HUES64 (cell line): ENCODE measurements around the gene NBEA.
"Not testable (repeated sequence)": the region's sequence is repeated elsewhere in the genome, so short reads cannot be mapped to it uniquely, and the experiment has no call there.

Experiments used
- H3K27ac ChIP-seq: 2 replicates; pipeline ENCODE4 v1.7.0; 2013; ENCODE audit warnings: low read depth, low read length, inconsistent platforms
- H3K27me3 ChIP-seq: 2 replicates; pipeline ENCODE4 v1.6.1; 2013; ENCODE audit warnings: mild to moderate bottlenecking, low read length; ENCODE audit not compliant: insufficient read depth
- H3K36me3 ChIP-seq: 2 replicates; pipeline ENCODE4 v1.6.1; 2013; ENCODE audit warnings: mild to moderate bottlenecking, low read length; ENCODE audit not compliant: insufficient read depth
- H3K4me1 ChIP-seq: 2 replicates; pipeline ENCODE4 v1.6.1; 2013; ENCODE audit warnings: mild to moderate bottlenecking, low read length, moderate library complexity; ENCODE audit not compliant: insufficient read depth
- H3K4me3 ChIP-seq: 2 replicates; pipeline ENCODE4 v1.5.1; 2013; ENCODE audit warnings: mild to moderate bottlenecking, low read length, moderate library complexity
- H3K9ac ChIP-seq: 2 replicates; pipeline ENCODE4 v1.6.1; 2013; ENCODE audit warnings: mild to moderate bottlenecking, low read depth, low read length
- H3K9me3 ChIP-seq: 2 replicates; pipeline ENCODE4 v1.6.1; 2013; ENCODE audit warnings: low read depth, low read length; ENCODE audit not compliant: insufficient read depth
- WGBS: fragments of 150-250, 120-280 bp; methylation state at CpG from one replicate; pipeline ENCODE4 v1.1.7; 2013; ENCODE audit warnings: missing lambda C conversion rate; 5-methylcytosine and 5-hydroxymethylcytosine counted together

The NBEA gene

DNA sequence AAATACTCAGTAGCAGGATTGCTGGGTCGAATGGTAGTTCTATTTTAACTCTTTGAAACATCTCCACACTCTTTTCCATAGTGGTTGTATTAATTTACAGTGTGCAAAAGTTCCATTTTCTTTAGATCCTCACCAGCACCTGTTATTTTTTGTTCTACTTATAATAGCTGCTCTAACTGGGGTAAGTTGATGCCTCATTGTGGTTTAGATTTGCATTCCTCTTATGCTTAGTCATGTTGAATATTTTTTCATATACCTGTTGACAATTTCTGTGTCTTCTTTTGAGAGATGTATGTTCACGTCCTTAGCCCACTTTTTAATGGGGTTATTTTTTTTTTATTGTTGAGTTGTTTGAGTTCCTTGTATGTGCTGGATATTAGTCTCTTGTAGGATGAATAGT lies 144.6 kb downstream of the NBEA start:
- 95% methylated on average over 2 of the region's 2 CpGs for WGBS

GRCh38 chr13:35092251-35092650 lies 150.2 kb downstream of the NBEA start:
- H3K36me3 ChIP-seq: no peaks in the 10 kb centered on the region
- no peak overlapping the region for H3K27ac ChIP-seq
- 93% methylated on average over 4 of the region's 4 CpGs for WGBS
- no peaks in the 10 kb centered on the region for H3K4me1 ChIP-seq
- no peak overlapping the region for H3K9ac ChIP-seq
- H3K27me3 ChIP-seq: no peaks in the 10 kb centered on the region
- no peak overlapping the region for H3K4me3 ChIP-seq
- H3K9me3 ChIP-seq: no peaks in the 10 kb centered on the region

More for the DNA sequence above, 144.6 kb downstream of the NBEA start:
- Histone ChIP-seq H3K4me1 (no peaks in the 10 kb centered on the region), H3K27ac (no peak overlapping the region), H3K27me3 (no peaks in the 10 kb centered on the region), H3K9me3 (no peaks in the 10 kb centered on the region), H3K36me3 (no peaks in the 10 kb centered on the region), H3K9ac (no peak overlapping the region), H3K4me3 (no peak overlapping the region)

- Histone ChIP-seq H3K36me3 (no peaks in the 10 kb centered on the region), H3K4me3 (no peak overlapping the region), H3K27ac (no peak overlapping the region), H3K4me1 (no peaks in the 10 kb centered on the region), H3K27me3 (no peaks in the 10 kb centered on the region), H3K9ac (no peak overlapping the region), H3K9me3 (no peaks in the 10 kb centered on the region)
- WGBS: 88% methylated on average over 1 of the region's 2 CpGs
Observed at GRCh38 chr13:35092751-35093150, 150.7 kb downstream of the NBEA start.

DNA sequence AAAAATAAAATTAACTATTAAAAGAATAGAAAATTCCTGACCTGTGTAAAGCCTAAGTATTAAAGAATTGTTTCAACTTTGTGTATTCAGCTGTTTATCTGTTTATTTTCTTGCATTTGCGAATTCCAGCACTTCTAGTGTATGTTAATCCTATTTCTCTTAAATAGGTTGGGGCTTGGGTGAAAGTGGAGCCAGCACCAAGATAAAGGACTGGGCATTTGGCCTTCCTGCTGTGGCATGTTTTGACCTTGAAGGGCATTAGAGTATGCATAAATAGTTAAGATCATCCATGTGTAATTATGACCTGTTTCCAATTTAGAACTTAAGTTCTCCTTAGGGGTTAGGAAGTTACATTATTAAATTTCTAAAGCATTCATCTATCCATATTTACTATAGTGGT lies 151.3 kb downstream of the NBEA start:
- WGBS: 93% methylated on average over 1 of the region's 1 CpG
- no peaks in the 10 kb centered on the region for H3K9me3 ChIP-seq
- H3K4me3 ChIP-seq: no peak overlapping the region
- no peak overlapping the region for H3K27ac ChIP-seq
- no peaks in the 10 kb centered on the region for H3K4me1 ChIP-seq
- no peaks in the 10 kb centered on the region for H3K36me3 ChIP-seq
- H3K27me3 ChIP-seq: no peaks in the 10 kb centered on the region
- H3K9ac ChIP-seq: no peak overlapping the region

DNA sequence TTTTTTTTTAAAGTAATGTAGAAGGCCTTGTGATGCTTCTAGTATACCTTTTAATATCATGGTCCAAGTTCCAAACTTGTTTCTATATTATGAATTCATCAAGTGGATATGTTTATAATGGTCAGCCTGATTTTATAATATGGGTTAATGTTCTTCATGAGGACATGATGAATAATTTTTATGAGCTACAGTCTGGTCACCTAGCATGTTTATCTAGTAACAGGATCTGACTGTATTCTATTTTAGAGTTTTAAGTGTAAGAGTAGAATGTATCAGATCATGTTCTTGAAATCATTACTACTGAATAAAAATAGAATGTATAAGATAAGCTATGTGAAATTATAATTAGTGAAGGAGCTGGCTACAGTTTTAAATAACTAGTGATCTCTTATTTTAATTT lies 164.7 kb downstream of the NBEA start:
- not testable (repeated sequence) for H3K27me3 ChIP-seq, H3K36me3 ChIP-seq, H3K4me3 ChIP-seq, H3K9ac ChIP-seq, H3K4me1 ChIP-seq, H3K27ac ChIP-seq, H3K9me3 ChIP-seq

GRCh38 chr13:35107535-35107934 lies 165.5 kb downstream of the NBEA start:
- H3K4me1 ChIP-seq: no peaks in the 10 kb centered on the region
- peaks cover 4% of the 10 kb centered on the region; the same call in 1 of the 2 replicates for H3K36me3 ChIP-seq
- 83% methylated on average over 1 of the region's 1 CpG for WGBS
- no peak overlapping the region for H3K27ac ChIP-seq
- H3K4me3 ChIP-seq: no peak overlapping the region
- no peaks in the 10 kb centered on the region for H3K27me3 ChIP-seq
- no peaks in the 10 kb centered on the region for H3K9me3 ChIP-seq
- no peak overlapping the region for H3K9ac ChIP-seq

GRCh38 chr13:35113612-35114011 lies 171.5 kb downstream of the NBEA start:
- H3K4me1 ChIP-seq, H3K27me3 ChIP-seq, H3K36me3 ChIP-seq, H3K9ac ChIP-seq, H3K27ac ChIP-seq, H3K9me3 ChIP-seq, H3K4me3 ChIP-seq: not testable (repeated sequence)
- 97% methylated on average over 3 of the region's 3 CpGs for WGBS

DNA sequence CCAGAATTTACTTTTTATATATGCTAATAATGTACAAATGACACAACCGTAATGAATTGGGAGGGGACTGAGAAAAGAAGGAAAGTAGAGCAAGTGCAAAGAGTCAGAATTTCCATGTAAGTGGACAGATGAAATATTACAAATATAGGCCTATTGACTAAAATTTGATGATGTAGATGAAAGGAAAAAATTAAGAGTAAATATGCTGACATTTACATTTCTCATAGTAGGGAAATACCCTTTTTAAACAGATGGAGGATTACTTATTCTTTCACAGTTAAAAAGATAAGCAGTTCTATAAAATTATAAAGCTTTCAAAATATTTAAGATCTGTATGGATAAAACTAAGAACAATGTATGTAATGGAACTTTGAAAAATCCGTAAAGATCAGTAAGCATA lies 185.4 kb downstream of the NBEA start:
- no peak overlapping the region for H3K27ac ChIP-seq
- peaks cover 9% of the 10 kb centered on the region for H3K36me3 ChIP-seq
- no peaks in the 10 kb centered on the region for H3K4me1 ChIP-seq
- 83% methylated on average over 1 of the region's 2 CpGs for WGBS
- H3K9me3 ChIP-seq: no peaks in the 10 kb centered on the region
- no peaks in the 10 kb centered on the region for H3K27me3 ChIP-seq
- H3K4me3 ChIP-seq: no peak overlapping the region
- H3K9ac ChIP-seq: no peak overlapping the region

DNA sequence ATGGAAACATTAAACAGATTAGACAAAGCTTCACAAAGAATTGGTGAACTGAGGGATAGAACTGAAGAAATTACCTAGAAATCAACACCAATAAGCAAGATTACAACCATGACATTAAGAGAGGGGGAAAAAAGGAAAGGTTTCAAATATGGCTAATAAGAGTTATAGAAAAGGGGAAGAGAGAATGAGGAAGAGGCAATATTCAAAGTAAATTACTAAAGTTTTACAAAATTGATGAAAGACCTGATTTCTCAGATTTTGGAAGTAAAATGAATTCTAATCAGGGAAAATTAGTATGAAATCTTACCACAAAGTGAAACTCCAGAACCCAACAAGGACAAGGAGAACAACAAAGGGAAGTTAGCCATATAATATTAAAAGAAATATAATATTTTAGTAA lies 187.4 kb downstream of the NBEA start:
- H3K27ac ChIP-seq: no peak overlapping the region
- peaks cover 6% of the 10 kb centered on the region for H3K36me3 ChIP-seq
- no peaks in the 10 kb centered on the region for H3K27me3 ChIP-seq
- no peaks in the 10 kb centered on the region for H3K9me3 ChIP-seq
- H3K9ac ChIP-seq: no peak overlapping the region
- no peaks in the 10 kb centered on the region for H3K4me1 ChIP-seq
- no peak overlapping the region for H3K4me3 ChIP-seq

DNA sequence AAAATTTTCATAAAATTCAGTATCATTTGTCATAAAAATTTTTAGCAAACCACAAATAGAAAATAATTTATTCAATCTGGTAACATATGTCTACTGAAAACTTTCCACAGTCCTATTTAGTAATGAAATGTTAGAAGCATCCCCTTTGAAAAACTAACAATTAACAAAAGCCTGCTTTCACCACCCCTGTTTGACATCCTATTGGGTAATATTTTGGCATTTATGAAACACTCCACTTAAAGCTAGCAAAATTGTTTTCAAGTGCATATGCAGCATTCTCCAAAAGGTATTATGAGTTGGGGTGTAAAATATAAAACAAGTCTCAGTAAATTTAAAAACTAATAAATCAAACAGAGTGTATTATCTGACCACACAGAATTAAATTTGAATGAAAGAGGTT lies 189.4 kb downstream of the NBEA start:
- Histone ChIP-seq H3K4me1 (no peaks in the 10 kb centered on the region), H3K9ac (no peak overlapping the region), H3K27ac (no peak overlapping the region), H3K4me3 (no peak overlapping the region), H3K27me3 (no peaks in the 10 kb centered on the region), H3K36me3 (no peaks in the 10 kb centered on the region), H3K9me3 (no peaks in the 10 kb centered on the region)

GRCh38 chr13:35136585-35136984 lies 194.5 kb downstream of the NBEA start:
- Histone ChIP-seq H3K4me1 (no peaks in the 10 kb centered on the region), H3K27ac (no peak overlapping the region), H3K27me3 (no peaks in the 10 kb centered on the region), H3K36me3 (no peaks in the 10 kb centered on the region), H3K4me3 (no peak overlapping the region), H3K9me3 (no peaks in the 10 kb centered on the region), H3K9ac (no peak overlapping the region)
- WGBS: 88% methylated on average over 1 of the region's 2 CpGs

- no peaks in the 10 kb centered on the region for H3K4me1 ChIP-seq
- 0 out of 2 replicates have a peak, but pooled peaks cover 3% of the 10 kb centered on the region for H3K36me3 ChIP-seq
- WGBS: 94% methylated on average over 4 of the region's 4 CpGs
- no peak overlapping the region for H3K27ac ChIP-seq
- no peaks in the 10 kb centered on the region for H3K9me3 ChIP-seq
- H3K4me3 ChIP-seq: no peak overlapping the region
- H3K27me3 ChIP-seq: no peaks in the 10 kb centered on the region
- no peak overlapping the region for H3K9ac ChIP-seq
Observed at GRCh38 chr13:35139591-35139990, 197.5 kb downstream of the NBEA start.
